C4-2B (cell line): ENCODE measurements around the gene ST8SIA5.

ENCODE experiments used
- CTCF ChIP-seq: fragments of 450-650 bp; conservative IDR thresholded peaks from 2 replicates; pipeline ENCODE4 v1.5.1; 2017; ENCODE audit warnings: mild to moderate bottlenecking
- ZFX ChIP-seq: fragments of 450-650 bp; IDR thresholded peaks from 2 replicates; pipeline ENCODE4 v1.6.1; 2017

- TF ChIP-seq CTCF (no peak), ZFX (no peak)
Measured at GRCh38 chr18:46628206-46628605, 128.6 kb downstream of the ST8SIA5 start.
